Peyer's patch (tissue), 4 donors: ENCODE measurements around the gene SPOCK2.

Source experiments
- POLR2A ChIP-seq, 2 donors: fragments of 450-650 bp; IDR thresholded peaks; one replicate each; pipeline ENCODE4 v1.5.1; 2017; ENCODE audit warnings: antibody characterized with exemption in 2 of 2, mild to moderate bottlenecking in 2 of 2, moderate library complexity in 2 of 2
- TF ChIP-seq, protein P1 (sequence below), 6 experiments: fragments of 450-650 bp in 4 of 6; fragments of 200-600 bp in 2 of 6; sonication (generic) in 1 of 6; IDR thresholded peaks; one replicate each; pipeline ENCODE4 v1.5.1; 2017 to 2019; ENCODE audit warnings: antibody characterized with exemption in 6 of 6, mild to moderate bottlenecking in 3 of 6, moderate library complexity in 1 of 6

DNA sequence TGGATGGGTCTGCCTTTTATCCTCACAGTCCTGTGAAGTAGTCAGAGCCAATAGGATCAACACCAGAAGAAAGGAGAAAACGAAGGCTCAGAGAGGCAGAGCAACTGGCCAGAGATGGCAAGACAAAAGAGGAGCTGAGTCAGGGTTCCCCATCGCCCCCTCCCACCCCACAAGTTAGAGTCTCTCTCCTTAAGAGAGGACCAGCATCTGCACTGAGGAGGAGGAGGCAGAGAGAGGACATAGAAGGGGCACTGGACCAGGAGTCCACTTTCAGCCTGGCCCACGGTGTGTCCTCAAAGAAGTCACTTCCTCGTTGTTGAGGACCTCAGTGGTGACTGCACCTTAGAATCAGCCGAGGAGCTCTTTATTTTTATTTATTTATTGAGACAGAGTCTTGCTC is 11.6 kb downstream of the SPOCK2 start:
- TF ChIP-seq, protein P1, sequence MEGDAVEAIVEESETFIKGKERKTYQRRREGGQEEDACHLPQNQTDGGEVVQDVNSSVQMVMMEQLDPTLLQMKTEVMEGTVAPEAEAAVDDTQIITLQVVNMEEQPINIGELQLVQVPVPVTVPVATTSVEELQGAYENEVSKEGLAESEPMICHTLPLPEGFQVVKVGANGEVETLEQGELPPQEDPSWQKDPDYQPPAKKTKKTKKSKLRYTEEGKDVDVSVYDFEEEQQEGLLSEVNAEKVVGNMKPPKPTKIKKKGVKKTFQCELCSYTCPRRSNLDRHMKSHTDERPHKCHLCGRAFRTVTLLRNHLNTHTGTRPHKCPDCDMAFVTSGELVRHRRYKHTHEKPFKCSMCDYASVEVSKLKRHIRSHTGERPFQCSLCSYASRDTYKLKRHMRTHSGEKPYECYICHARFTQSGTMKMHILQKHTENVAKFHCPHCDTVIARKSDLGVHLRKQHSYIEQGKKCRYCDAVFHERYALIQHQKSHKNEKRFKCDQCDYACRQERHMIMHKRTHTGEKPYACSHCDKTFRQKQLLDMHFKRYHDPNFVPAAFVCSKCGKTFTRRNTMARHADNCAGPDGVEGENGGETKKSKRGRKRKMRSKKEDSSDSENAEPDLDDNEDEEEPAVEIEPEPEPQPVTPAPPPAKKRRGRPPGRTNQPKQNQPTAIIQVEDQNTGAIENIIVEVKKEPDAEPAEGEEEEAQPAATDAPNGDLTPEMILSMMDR (IDR thresholded peaks at IDR 0.05) = no peak
- TF ChIP-seq POLR2A (IDR thresholded peaks at IDR 0.05) = no peak
